ENCODE data around the gene AIFM2. TPM values are rescaled to one million over a fixed set of nuclear protein-coding genes. Genes with fewer than 3 reads are reported as not detected.

The AIFM2 gene
- total and polyA plus RNA-seq, 10 of the 15 experiments (the other 5 are each of a cell fraction or from before 2014, with no cell fraction given) = 4.5 to 30.8 (median 15.6) TPM

DNA sequence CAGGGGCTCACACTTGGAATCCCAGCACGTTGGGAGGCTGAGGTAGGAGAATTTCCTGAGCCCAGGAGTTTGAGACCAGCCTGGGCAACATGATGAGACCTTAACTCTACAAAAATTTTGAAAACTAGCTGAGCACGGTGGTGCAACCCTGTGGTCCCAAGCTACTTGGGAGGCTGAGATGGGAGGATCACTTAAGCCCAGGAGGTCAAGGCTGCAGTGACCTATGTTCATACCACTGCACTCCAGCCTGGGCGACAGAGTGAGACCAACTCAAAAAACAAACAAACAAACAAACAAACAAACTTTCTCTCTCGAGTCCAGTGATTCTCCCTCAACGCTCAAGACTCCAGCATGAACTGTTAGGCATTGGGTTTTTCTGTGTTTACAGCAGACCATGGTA lies 15.9 kb upstream of the AIFM2 start:
- no peak overlapping the region for H3K4me2 ChIP-seq (ENCODE audit: control insufficient read depth, insufficient read depth)
- peaks cover 3% of the 10 kb centered on the region; the same call in 1 of the 2 replicates for H3K4me1 ChIP-seq (ENCODE audit: control insufficient read depth, insufficient read depth, low read length)
- no peaks in the 10 kb centered on the region for H3K9me3 ChIP-seq (replicated peaks; ENCODE audit: control insufficient read depth, insufficient read depth, low read length)
- no peak overlapping the region for H2AFZ ChIP-seq (ENCODE audit: control insufficient read depth, low read depth, low read length)
- no peaks in the 10 kb centered on the region; the same call in none of the 2 replicates for H4K20me1 ChIP-seq (ENCODE audit: control insufficient read depth, insufficient read depth)
- peaks cover 4 to 7% of the 10 kb centered on the region in 2 experiments; a peak in 3 of 4 replicates for H3K36me3 ChIP-seq (ENCODE audit: control insufficient read depth in 2 of 2, insufficient read depth in 2 of 2, low read length in 1 of 2)
- RAD21 ChIA-PET (ENCODE audit: unreplicated experiment) = no interaction called here
- DNase-seq (ENCODE audit: low read depth, low spot score) (no peak), ATAC-seq (no peak), FAIRE-seq (no peak)
- WGBS (ENCODE audit: insufficient coverage, insufficient replicate concordance, low lambda C conversion rate, missing lambda C conversion rate) = 84% methylated on average over 5 of the region's 5 CpGs
- TF ChIP-seq CBFB (IDR thresholded peaks at IDR 0.05; ENCODE audit: low read depth) (no peak), PML (IDR thresholded peaks at IDR 0.05; ENCODE audit: low read length) (no peak), NFYB (IDR thresholded peaks at IDR 0.05; ENCODE audit: insufficient read depth, low read depth, low read length) (no peak), ETV6 (conservative IDR thresholded peaks at IDR 0.05 in 1 of 2, IDR thresholded peaks at IDR 0.05 in 1 of 2; ENCODE audit: borderline replicate concordance in 1 of 2, low read depth in 1 of 2) (no peak), ZNF622 (IDR thresholded peaks at IDR 0.05) (no peak), TAF1 (IDR thresholded peaks at IDR 0.05; ENCODE audit: borderline replicate concordance, low read depth, low read length) (no peak), TCF3 (IDR thresholded peaks at IDR 0.05; ENCODE audit: borderline replicate concordance, insufficient read depth, low read depth, low read length) (no peak), CBX5 (IDR thresholded peaks at IDR 0.05; ENCODE audit: low read depth) (no peak), MYB (IDR thresholded peaks at IDR 0.05; ENCODE audit: borderline replicate concordance, low read depth, low read length) (no peak), POLR2A (IDR thresholded peaks at IDR 0.05; ENCODE audit: low read depth, low read length) (no peak), SREBF2 (IDR thresholded peaks at IDR 0.05; ENCODE audit: low read length) (no peak)
- TF ChIP-seq, protein P1, sequence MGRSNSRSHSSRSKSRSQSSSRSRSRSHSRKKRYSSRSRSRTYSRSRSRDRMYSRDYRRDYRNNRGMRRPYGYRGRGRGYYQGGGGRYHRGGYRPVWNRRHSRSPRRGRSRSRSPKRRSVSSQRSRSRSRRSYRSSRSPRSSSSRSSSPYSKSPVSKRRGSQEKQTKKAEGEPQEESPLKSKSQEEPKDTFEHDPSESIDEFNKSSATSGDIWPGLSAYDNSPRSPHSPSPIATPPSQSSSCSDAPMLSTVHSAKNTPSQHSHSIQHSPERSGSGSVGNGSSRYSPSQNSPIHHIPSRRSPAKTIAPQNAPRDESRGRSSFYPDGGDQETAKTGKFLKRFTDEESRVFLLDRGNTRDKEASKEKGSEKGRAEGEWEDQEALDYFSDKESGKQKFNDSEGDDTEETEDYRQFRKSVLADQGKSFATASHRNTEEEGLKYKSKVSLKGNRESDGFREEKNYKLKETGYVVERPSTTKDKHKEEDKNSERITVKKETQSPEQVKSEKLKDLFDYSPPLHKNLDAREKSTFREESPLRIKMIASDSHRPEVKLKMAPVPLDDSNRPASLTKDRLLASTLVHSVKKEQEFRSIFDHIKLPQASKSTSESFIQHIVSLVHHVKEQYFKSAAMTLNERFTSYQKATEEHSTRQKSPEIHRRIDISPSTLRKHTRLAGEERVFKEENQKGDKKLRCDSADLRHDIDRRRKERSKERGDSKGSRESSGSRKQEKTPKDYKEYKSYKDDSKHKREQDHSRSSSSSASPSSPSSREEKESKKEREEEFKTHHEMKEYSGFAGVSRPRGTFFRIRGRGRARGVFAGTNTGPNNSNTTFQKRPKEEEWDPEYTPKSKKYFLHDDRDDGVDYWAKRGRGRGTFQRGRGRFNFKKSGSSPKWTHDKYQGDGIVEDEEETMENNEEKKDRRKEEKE (IDR thresholded peaks at IDR 0.05) = no peak
- TF ChIP-seq, protein P2, sequence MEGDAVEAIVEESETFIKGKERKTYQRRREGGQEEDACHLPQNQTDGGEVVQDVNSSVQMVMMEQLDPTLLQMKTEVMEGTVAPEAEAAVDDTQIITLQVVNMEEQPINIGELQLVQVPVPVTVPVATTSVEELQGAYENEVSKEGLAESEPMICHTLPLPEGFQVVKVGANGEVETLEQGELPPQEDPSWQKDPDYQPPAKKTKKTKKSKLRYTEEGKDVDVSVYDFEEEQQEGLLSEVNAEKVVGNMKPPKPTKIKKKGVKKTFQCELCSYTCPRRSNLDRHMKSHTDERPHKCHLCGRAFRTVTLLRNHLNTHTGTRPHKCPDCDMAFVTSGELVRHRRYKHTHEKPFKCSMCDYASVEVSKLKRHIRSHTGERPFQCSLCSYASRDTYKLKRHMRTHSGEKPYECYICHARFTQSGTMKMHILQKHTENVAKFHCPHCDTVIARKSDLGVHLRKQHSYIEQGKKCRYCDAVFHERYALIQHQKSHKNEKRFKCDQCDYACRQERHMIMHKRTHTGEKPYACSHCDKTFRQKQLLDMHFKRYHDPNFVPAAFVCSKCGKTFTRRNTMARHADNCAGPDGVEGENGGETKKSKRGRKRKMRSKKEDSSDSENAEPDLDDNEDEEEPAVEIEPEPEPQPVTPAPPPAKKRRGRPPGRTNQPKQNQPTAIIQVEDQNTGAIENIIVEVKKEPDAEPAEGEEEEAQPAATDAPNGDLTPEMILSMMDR (IDR thresholded peaks at IDR 0.05 in 2 of 3, conservative IDR thresholded peaks at IDR 0.05 in 1 of 3; ENCODE audit: control insufficient read depth in 2 of 3, extremely low read depth in 1 of 3, insufficient read depth in 1 of 3, low read depth in 3 of 3, low read length in 3 of 3) = no peak
- TF ChIP-seq, protein P3, sequence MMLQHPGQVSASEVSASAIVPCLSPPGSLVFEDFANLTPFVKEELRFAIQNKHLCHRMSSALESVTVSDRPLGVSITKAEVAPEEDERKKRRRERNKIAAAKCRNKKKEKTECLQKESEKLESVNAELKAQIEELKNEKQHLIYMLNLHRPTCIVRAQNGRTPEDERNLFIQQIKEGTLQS (IDR thresholded peaks at IDR 0.05; ENCODE audit: borderline replicate concordance, extremely low read depth, low read depth, low read length) = no peak
- TF ChIP-seq, protein P4, sequence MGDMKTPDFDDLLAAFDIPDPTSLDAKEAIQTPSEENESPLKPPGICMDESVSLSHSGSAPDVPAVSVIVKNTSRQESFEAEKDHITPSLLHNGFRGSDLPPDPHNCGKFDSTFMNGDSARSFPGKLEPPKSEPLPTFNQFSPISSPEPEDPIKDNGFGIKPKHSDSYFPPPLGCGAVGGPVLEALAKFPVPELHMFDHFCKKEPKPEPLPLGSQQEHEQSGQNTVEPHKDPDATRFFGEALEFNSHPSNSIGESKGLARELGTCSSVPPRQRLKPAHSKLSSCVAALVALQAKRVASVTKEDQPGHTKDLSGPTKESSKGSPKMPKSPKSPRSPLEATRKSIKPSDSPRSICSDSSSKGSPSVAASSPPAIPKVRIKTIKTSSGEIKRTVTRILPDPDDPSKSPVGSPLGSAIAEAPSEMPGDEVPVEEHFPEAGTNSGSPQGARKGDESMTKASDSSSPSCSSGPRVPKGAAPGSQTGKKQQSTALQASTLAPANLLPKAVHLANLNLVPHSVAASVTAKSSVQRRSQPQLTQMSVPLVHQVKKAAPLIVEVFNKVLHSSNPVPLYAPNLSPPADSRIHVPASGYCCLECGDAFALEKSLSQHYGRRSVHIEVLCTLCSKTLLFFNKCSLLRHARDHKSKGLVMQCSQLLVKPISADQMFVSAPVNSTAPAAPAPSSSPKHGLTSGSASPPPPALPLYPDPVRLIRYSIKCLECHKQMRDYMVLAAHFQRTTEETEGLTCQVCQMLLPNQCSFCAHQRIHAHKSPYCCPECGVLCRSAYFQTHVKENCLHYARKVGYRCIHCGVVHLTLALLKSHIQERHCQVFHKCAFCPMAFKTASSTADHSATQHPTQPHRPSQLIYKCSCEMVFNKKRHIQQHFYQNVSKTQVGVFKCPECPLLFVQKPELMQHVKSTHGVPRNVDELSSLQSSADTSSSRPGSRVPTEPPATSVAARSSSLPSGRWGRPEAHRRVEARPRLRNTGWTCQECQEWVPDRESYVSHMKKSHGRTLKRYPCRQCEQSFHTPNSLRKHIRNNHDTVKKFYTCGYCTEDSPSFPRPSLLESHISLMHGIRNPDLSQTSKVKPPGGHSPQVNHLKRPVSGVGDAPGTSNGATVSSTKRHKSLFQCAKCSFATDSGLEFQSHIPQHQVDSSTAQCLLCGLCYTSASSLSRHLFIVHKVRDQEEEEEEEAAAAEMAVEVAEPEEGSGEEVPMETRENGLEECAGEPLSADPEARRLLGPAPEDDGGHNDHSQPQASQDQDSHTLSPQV (IDR thresholded peaks at IDR 0.05) = no peak
- in situ Hi-C loops (cut with MboI) (no loop called here), intact Hi-C loops (cut with micrococcal nuclease; ENCODE audit: unreplicated experiment) (no loop called here)
- H3K27ac ChIP-seq (ENCODE audit: control insufficient read depth, insufficient read depth) = no peak overlapping the region
- no peaks in the 10 kb centered on the region for H3K27me3 ChIP-seq (replicated peaks in 1 of 2; ENCODE audit: control insufficient read depth in 2 of 2, insufficient read depth in 2 of 2, low read length in 1 of 2)
- no peak overlapping the region for H3K4me3 ChIP-seq
- CTCF ChIA-PET = interaction anchor here (0.6 to 8.4 kb wide), 4 partner anchors 13 to 219 kb away, joined by 3 to 173 read pairs (median 19); no protein-coding TSS in a partner anchor
- BruUV-seq (replicated peaks) = no TSS peak
- SMC1A ChIA-PET (ENCODE audit: uncharacterized antibody, unreplicated experiment) = interaction anchor here (0.8 to 3.8 kb wide), 3 partner anchors 20 to 73 kb away, joined by 3 to 20 read pairs (median 6); partner anchors contain the start of gene SAR1A
- POLR2A ChIA-PET = no interaction called here
- H3K79me2 ChIP-seq (ENCODE audit: control insufficient read depth, insufficient read depth, low read length) = peaks cover 23% of the 10 kb centered on the region
- no peak overlapping the region for H3K9ac ChIP-seq (ENCODE audit: control insufficient read depth, insufficient read depth, low read length)

Measured in GM12878 (cell line).